H1 (cell line): ENCODE measurements around the gene TMEM163. TPM values are rescaled to one million over a fixed set of nuclear protein-coding genes. Genes with fewer than 3 reads are reported as not detected.
A peak's percentile ranks its signal among the peaks of the same experiment; 100 is the strongest.

Experiments
- CTCF ChIA-PET: fragments of 300-600 bp; sonication (Branson Sonifier 250); formaldehyde crosslinking; loops from one replicate; lab custom pipeline; 2021; ENCODE audit not compliant: partially characterized antibody; lab: Charles Lee
- POLR2A ChIA-PET: fragments of 300-600 bp; sonication (Branson Sonifier 250); formaldehyde crosslinking; loops from one replicate; lab custom pipeline; 2021; ENCODE audit warnings: inconsistent platforms; ENCODE audit not compliant: partially characterized antibody; lab: Charles Lee
- DNase-seq, 2 experiments: peaks; one replicate each; pipeline versions ENCODE4 v3.0.0 to v3.0.0-alpha.2; 2010 to 2022; ENCODE audit warnings: low spot score in 2 of 2, low read depth in 1 of 2, mixed read lengths in 1 of 2
- FAIRE-seq: peaks from 2 replicates; lab custom pipeline; 2011; peaks lifted over from hg19 to GRCh38; lab: Jason Lieb, UNC
- H2AFZ ChIP-seq: 2 replicates; pipeline ENCODE4 v1.8.1; 2012; ENCODE audit warnings: low read length, inconsistent platforms
- H2AK5ac ChIP-seq: 2 replicates; pipeline ENCODE4 v1.6.1; 2013; ENCODE audit warnings: low read depth, low read length
- H2BK120ac ChIP-seq: replicated peaks from 2 replicates; pipeline ENCODE3; 2013; ENCODE audit warnings: low read depth, low read length, inconsistent platforms
- H2BK12ac ChIP-seq: 2 replicates; pipeline ENCODE4 v1.6.1; 2013; ENCODE audit warnings: low read depth, low read length
- H2BK15ac ChIP-seq: 2 replicates; pipeline ENCODE4 v1.6.1; 2013; ENCODE audit warnings: low read length
- H2BK20ac ChIP-seq: 2 replicates; pipeline ENCODE4 v1.6.1; 2013; ENCODE audit warnings: low read length
- H2BK5ac ChIP-seq: 2 replicates; pipeline ENCODE4 v1.6.1; 2013; ENCODE audit warnings: low read depth, low read length
- H3K14ac ChIP-seq: 2 replicates; pipeline ENCODE4 v1.6.1; 2013; ENCODE audit warnings: inconsistent platforms; ENCODE audit not compliant: insufficient read length
- H3K18ac ChIP-seq: 2 replicates; pipeline ENCODE4 v1.6.1; 2013; ENCODE audit warnings: low read length; ENCODE audit errors: extremely low read depth
- H3K23ac ChIP-seq: 2 replicates; pipeline ENCODE4 v1.6.1; 2013; ENCODE audit warnings: inconsistent platforms; ENCODE audit not compliant: insufficient read length
- H3K23me2 ChIP-seq: 2 replicates; pipeline ENCODE4 v1.6.1; 2013; ENCODE audit warnings: low read depth, low read length
- H3K27ac ChIP-seq: 2 replicates; pipeline ENCODE4 v1.6.1; 2011; ENCODE audit warnings: low read depth, low read length, inconsistent platforms
- H3K27me3 ChIP-seq, 4 experiments: replicated peaks in 1 of 4; 1 replicate in 1 of 4; 2 replicates in 3 of 4; pipeline versions ENCODE4 v1.6.1 to v1.8.1; 2011 to 2013; ENCODE audit warnings: low read length in 3 of 4, mild to moderate bottlenecking in 3 of 4, inconsistent platforms in 2 of 4, mixed read lengths in 2 of 4, moderate library complexity in 1 of 4; ENCODE audit not compliant: control insufficient read depth in 3 of 4, insufficient read depth in 3 of 4; ENCODE audit errors: extremely low read depth in 1 of 4
- H3K36me3 ChIP-seq, 4 experiments: 2 replicates each; pipeline versions ENCODE4 v1.6.1 to v1.8.1; 2011 to 2013; ENCODE audit warnings: mild to moderate bottlenecking in 4 of 4, low read length in 3 of 4, moderate library complexity in 2 of 4, control low read depth in 1 of 4, inconsistent platforms in 1 of 4; ENCODE audit not compliant: insufficient read depth in 4 of 4, control insufficient read depth in 2 of 4
- H3K4ac ChIP-seq: replicated peaks from 2 replicates; pipeline ENCODE3; 2013; ENCODE audit warnings: low read length, low read depth, mixed read lengths, inconsistent platforms; ENCODE audit not compliant: insufficient read length
- H3K4me1 ChIP-seq, 4 experiments: replicated peaks in 1 of 4; 1 replicate in 1 of 4; 2 replicates in 3 of 4; pipeline versions ENCODE4 v1.6.1 to v1.8.1; 2011 to 2013; ENCODE audit warnings: low read length in 3 of 4, inconsistent platforms in 2 of 4, mixed read lengths in 1 of 4; ENCODE audit not compliant: insufficient read depth in 4 of 4, control insufficient read depth in 3 of 4
- H3K4me2 ChIP-seq, 2 experiments: 2 replicates each; pipeline versions ENCODE4 v1.6.1 to v1.8.1; 2011 to 2013; ENCODE audit warnings: low read depth in 2 of 2, low read length in 2 of 2, control low read depth in 1 of 2, inconsistent platforms in 1 of 2, mild to moderate bottlenecking in 1 of 2; ENCODE audit not compliant: insufficient read depth in 1 of 2
- H3K4me3 ChIP-seq, 4 experiments: fragments of 200-600, 300-600 bp in 1 of 4; sonication (generic), shearing (Covaris generic), sonication (Bioruptor Twin) in 1 of 4; 2 replicates each; pipeline versions ENCODE4 v1.5.1 to v1.8.1; 2011 to 2016; ENCODE audit warnings: low read length in 4 of 4, low read depth in 3 of 4, control low read depth in 2 of 4, inconsistent platforms in 2 of 4, mild to moderate bottlenecking in 2 of 4, mixed read lengths in 1 of 4, moderate library complexity in 1 of 4; ENCODE audit not compliant: insufficient read depth in 2 of 4; ENCODE audit errors: extremely low read depth in 1 of 4
- H3K56ac ChIP-seq: replicated peaks from 2 replicates; pipeline ENCODE3; 2013; ENCODE audit warnings: low read depth, mild to moderate bottlenecking, mixed read lengths, low read length, inconsistent platforms; ENCODE audit not compliant: insufficient read length
- H3K79me1 ChIP-seq: 2 replicates; pipeline ENCODE4 v1.6.1; 2013; ENCODE audit warnings: low read depth, low read length, control low read depth
- H3K79me2 ChIP-seq, 2 experiments: 2 replicates each; pipeline versions ENCODE4 v1.6.1 to v1.8.1; 2012 to 2013; ENCODE audit warnings: low read length in 2 of 2, mild to moderate bottlenecking in 2 of 2, inconsistent platforms in 1 of 2; ENCODE audit not compliant: insufficient read depth in 2 of 2, control insufficient read depth in 1 of 2
- H3K9ac ChIP-seq, 4 experiments: replicated peaks in 1 of 4; 1 replicate in 1 of 4; 2 replicates in 3 of 4; pipeline versions ENCODE4 v1.6.1 to v1.8.1; 2011 to 2013; ENCODE audit warnings: low read depth in 3 of 4, low read length in 3 of 4, control low read depth in 2 of 4, mild to moderate bottlenecking in 2 of 4, moderate library complexity in 2 of 4, inconsistent platforms in 1 of 4; ENCODE audit errors: extremely low read depth in 1 of 4
- H3K9me3 ChIP-seq, 2 experiments: 2 replicates each; pipeline versions ENCODE4 v1.6.1 to v1.8.1; 2012 to 2013; ENCODE audit warnings: mild to moderate bottlenecking in 2 of 2, moderate library complexity in 2 of 2, control low read depth in 1 of 2, inconsistent platforms in 1 of 2, low read depth in 1 of 2, low read length in 1 of 2, mixed read lengths in 1 of 2; ENCODE audit not compliant: insufficient read depth in 2 of 2
- H4K20me1 ChIP-seq, 2 experiments: replicated peaks in 1 of 2; 2 replicates each; pipeline versions ENCODE3 to v1.8.1; 2011 to 2013; ENCODE audit warnings: inconsistent platforms in 2 of 2, low read length in 2 of 2, mild to moderate bottlenecking in 1 of 2; ENCODE audit not compliant: insufficient read depth in 2 of 2, control insufficient read depth in 1 of 2
- H4K5ac ChIP-seq: 2 replicates; pipeline ENCODE4 v1.6.1; 2013; ENCODE audit warnings: low read length, low read depth, mixed read lengths, inconsistent platforms; ENCODE audit not compliant: insufficient read length
- H4K8ac ChIP-seq: 2 replicates; pipeline ENCODE4 v1.8.0; 2013; ENCODE audit warnings: mild to moderate bottlenecking, moderate library complexity, low read length, inconsistent platforms; ENCODE audit not compliant: insufficient read depth; ENCODE audit errors: extremely low read depth
- H4K91ac ChIP-seq: replicated peaks from 2 replicates; pipeline ENCODE3; 2013; ENCODE audit warnings: low read length, mixed read lengths, inconsistent platforms; ENCODE audit not compliant: insufficient read length
- ASH2L ChIP-seq: fragments of 200-600, 300-600 bp; sonication (generic); IDR thresholded peaks from one replicate; pipeline ENCODE4 v1.7.1; 2017; ENCODE audit warnings: low read length
- BACH1 ChIP-seq: IDR thresholded peaks from 2 replicates; pipeline ENCODE4 v1.6.1; 2012; ENCODE audit warnings: low read length, improper control_type of control experiment
- CBX8 ChIP-seq: fragments of 300-800, 300-1000 bp; sonication (generic); IDR thresholded peaks from 2 replicates; pipeline ENCODE4 v1.7.1; 2016; ENCODE audit warnings: low read depth, low read length, borderline replicate concordance
- CHD2 ChIP-seq: IDR thresholded peaks from 2 replicates; pipeline ENCODE4 v1.6.1; 2012; ENCODE audit warnings: low read length, improper control_type of control experiment
- MAFK ChIP-seq: IDR thresholded peaks from 2 replicates; pipeline ENCODE4 v1.6.1; 2012; ENCODE audit warnings: low read depth, mild to moderate bottlenecking, improper control_type of control experiment, low read length
- RAD21 ChIP-seq, 2 experiments: IDR thresholded peaks in 1 of 2; conservative IDR thresholded peaks in 1 of 2; 2 replicates each; pipeline ENCODE4 v1.6.1; 2011; ENCODE audit warnings: low read depth in 2 of 2, low read length in 2 of 2, improper control_type of control experiment in 1 of 2, inconsistent platforms in 1 of 2, mild to moderate bottlenecking in 1 of 2, moderate library complexity in 1 of 2
- WGBS, 2 experiments: shearing (Covaris generic) in 1 of 2; methylation state at CpG; one replicate each; pipeline versions ENCODE4 v1.1.6 to v1.1.7; 2013 to 2015; ENCODE audit warnings: low lambda C conversion rate in 2 of 2, mixed read lengths in 2 of 2, inconsistent platforms in 1 of 2, low coverage in 1 of 2, missing lambda C conversion rate in 1 of 2; ENCODE audit not compliant: insufficient replicate concordance in 2 of 2, insufficient coverage in 1 of 2, insufficient read length in 1 of 2; ENCODE audit errors: extremely low coverage in 1 of 2, missing lambda C conversion rate in 1 of 2; 5-methylcytosine and 5-hydroxymethylcytosine counted together
- polyA plus RNA-seq, 7 experiments: library from polyadenylated mRNA; depleted of rRNA in 3 of 7; stranded (reverse) in 5 of 7; unstranded in 2 of 7; fragments of >200 nt in 5 of 7; fragments of 200-250 nt in 2 of 7; gene quantifications; 1 replicate in 5 of 7; 2 replicates in 1 of 7; 4 replicates in 1 of 7; pipeline versions ENCODE4 v1.2.1 to v1.2.3, GENCODE V29; 2011 to 2013; ENCODE audit warnings: missing spikeins in 2 of 7, mixed read lengths in 2 of 7
- total RNA-seq: library from RNA; stranded (reverse); fragmentation: NEBNext Ultra II Directional; extraction: Animal tissue kit (Norgen Biotek cat#: 25700); gene quantifications from 2 replicates; pipeline ENCODE4 v1.2.1, GENCODE V29; 2021

TMEM163 gene
- total and polyA plus RNA-seq, 2 of the 8 experiments (the other 6 are each of a cell fraction or from before 2014, with no cell fraction given): 2.8 to 3.2 TPM

DNA sequence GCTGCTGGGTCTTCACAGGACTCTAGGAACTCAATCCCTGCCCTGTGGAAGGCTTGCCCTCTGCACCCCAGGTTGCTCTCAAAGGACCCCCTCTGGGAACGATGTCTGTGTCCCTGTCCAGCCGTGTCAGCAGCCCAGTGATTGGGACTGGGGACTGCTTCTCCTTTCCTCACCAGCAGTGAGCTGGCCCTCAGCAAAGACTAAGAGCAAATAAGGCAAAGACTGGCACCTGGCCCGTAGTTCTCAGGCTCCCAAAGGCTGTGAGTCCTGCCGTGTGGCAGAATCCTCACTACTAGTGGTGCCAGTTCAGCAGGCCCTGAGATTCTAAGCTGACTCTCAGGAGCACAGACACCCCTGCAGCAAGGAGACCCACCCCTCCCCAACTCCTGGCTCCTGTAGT lies 47.8 kb downstream of the TMEM163 start:
- Histone ChIP-seq H2AFZ (0 out of 2 replicates have a peak overlapping the region, but pooled peaks have one; percentile 37), H3K14ac (no peak overlapping the region), H3K4me2 (no peak overlapping the region), H4K91ac (no peak overlapping the region), H3K23me2 (no peaks in the 10 kb centered on the region), H3K4me1 (peaks cover 0 to 7% (median 4%) of the 10 kb centered on the region in 4 experiments; a peak in 5 of 7 replicates), H2BK15ac (peak overlapping the region; percentile 61; the same call in 1 of the 2 replicates), H3K79me2 (no peaks in the 10 kb centered on the region), H4K5ac (no peak overlapping the region), H2BK12ac (peak overlapping the region; percentile 51; the same call in 1 of the 2 replicates), H3K4ac (no peak overlapping the region), H3K23ac (no peak overlapping the region), H3K18ac (peak overlapping the region; percentile 39; the same call in 1 of the 2 replicates), H3K27ac (no peak overlapping the region), H3K56ac (no peak overlapping the region), H2BK5ac (peak overlapping the region; percentile 37; the same call in 1 of the 2 replicates), H2AK5ac (no peak overlapping the region), H4K8ac (no peak overlapping the region), H3K27me3 (no peaks in the 10 kb centered on the region), H3K36me3 (no peaks in the 10 kb centered on the region), H3K79me1 (no peaks in the 10 kb centered on the region), H4K20me1 (no peaks in the 10 kb centered on the region), H2BK20ac (peak overlapping the region; percentile 6; the same call in 1 of the 2 replicates), H3K9ac (no peak overlapping the region), H3K9me3 (no peaks in the 10 kb centered on the region), H2BK120ac (no peak overlapping the region), H3K4me3 (no peak overlapping the region)
- no peak for FAIRE-seq
- TF ChIP-seq CHD2: no peak
- TF ChIP-seq BACH1: no peak
- no peak for TF ChIP-seq RAD21 (IDR thresholded peaks at IDR 0.05 in 1 of 2, conservative IDR thresholded peaks at IDR 0.05 in 1 of 2; ENCODE audit: low read depth in 2 of 2, low read length in 2 of 2)
- TF ChIP-seq ASH2L: no peak
- no peak for TF ChIP-seq CBX8
- TF ChIP-seq MAFK: no peak
- 81% methylated on average over 4 of the region's 4 CpGs; no CpG with 5 or more reads in 1 of the 2 experiments for WGBS, 2 experiments
- POLR2A ChIA-PET: interaction anchor here (1.1 kb wide), 1 partner anchor 11 kb away, joined by 4 read pairs; no protein-coding TSS in a partner anchor
- CTCF ChIA-PET: interaction anchor here (1.1 to 2.2 kb wide), 3 partner anchors 13 to 204 kb away, joined by 3 to 11 read pairs (median 3); no protein-coding TSS in a partner anchor
- DNase-seq: no peak
